ENCODE data around the gene ASCC3. TPM values are rescaled to one million over a fixed set of nuclear protein-coding genes. Genes with fewer than 3 reads are reported as not detected.

ASCC3 gene
- total RNA-seq, 4 donors from 2014 or later: 25.9 to 40.9 (median 31.3) TPM

DNA sequence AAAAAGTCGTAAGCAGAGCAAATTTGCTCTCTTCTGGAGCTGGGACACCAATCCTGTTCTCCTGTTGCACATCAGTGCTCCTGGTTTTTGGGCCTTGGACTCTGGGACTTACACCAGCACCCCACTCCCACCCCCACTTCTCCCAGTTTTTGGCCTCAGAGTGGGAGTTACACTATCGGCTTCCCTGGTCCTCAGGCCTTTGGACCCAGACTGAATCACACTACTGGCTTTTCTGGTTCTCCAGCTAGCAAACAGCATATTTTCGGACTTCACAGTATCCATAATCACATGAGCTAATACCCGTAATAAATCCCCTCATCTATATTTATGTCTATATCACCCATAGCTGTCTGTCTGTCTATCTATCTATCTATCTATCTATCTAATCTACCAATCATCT lies 23.2 kb upstream of the ASCC3 start:
- 61% methylated on average over 4 of the region's 4 CpGs for WGBS
- TF ChIP-seq EP300 (IDR thresholded peaks at IDR 0.05) (no peak), POLR2AphosphoS5 (IDR thresholded peaks at IDR 0.05) (no peak), POLR2A (IDR thresholded peaks at IDR 0.05) (no peak)
- TF ChIP-seq, protein P1, sequence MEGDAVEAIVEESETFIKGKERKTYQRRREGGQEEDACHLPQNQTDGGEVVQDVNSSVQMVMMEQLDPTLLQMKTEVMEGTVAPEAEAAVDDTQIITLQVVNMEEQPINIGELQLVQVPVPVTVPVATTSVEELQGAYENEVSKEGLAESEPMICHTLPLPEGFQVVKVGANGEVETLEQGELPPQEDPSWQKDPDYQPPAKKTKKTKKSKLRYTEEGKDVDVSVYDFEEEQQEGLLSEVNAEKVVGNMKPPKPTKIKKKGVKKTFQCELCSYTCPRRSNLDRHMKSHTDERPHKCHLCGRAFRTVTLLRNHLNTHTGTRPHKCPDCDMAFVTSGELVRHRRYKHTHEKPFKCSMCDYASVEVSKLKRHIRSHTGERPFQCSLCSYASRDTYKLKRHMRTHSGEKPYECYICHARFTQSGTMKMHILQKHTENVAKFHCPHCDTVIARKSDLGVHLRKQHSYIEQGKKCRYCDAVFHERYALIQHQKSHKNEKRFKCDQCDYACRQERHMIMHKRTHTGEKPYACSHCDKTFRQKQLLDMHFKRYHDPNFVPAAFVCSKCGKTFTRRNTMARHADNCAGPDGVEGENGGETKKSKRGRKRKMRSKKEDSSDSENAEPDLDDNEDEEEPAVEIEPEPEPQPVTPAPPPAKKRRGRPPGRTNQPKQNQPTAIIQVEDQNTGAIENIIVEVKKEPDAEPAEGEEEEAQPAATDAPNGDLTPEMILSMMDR (IDR thresholded peaks at IDR 0.05): no peak
- no peak for DNase-seq (ENCODE audit: low spot score in 2 of 2)
- Histone ChIP-seq H3K9me3 (no peaks in the 10 kb centered on the region), H3K27me3 (no peaks in the 10 kb centered on the region), H3K4me1 (no peaks in the 10 kb centered on the region), H3K4me3 (no peak overlapping the region), H3K36me3 (no peaks in the 10 kb centered on the region), H3K27ac (no peak overlapping the region)

DNA sequence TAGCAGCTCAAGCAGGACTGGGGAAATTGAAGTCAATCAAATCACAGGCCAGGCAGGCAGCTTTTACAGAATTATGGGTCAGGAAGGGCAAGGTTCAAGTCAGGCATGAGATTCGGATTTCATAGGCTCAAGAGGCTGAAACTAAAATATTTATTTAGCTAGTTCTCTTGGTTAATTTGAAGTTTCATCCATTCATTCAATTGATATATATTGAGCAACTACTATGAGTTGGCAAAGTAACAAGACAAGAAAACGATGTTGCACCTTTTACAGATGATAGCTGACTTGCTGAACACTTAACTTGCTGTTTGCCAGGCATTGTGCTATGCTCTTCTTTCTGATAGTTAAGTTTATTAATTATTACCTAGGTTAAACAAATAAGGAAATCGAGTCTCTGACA lies 20.5 kb upstream of the ASCC3 start:
- Histone ChIP-seq H3K36me3 (no peaks in the 10 kb centered on the region), H3K4me1 (no peaks in the 10 kb centered on the region), H3K27ac (no peak overlapping the region), H3K9me3 (no peaks in the 10 kb centered on the region), H3K4me3 (no peak overlapping the region), H3K27me3 (no peaks in the 10 kb centered on the region)
- 77% methylated on average over 3 of the region's 3 CpGs for WGBS
- TF ChIP-seq POLR2AphosphoS5 (IDR thresholded peaks at IDR 0.05) (no peak), POLR2A (IDR thresholded peaks at IDR 0.05) (no peak), EP300 (IDR thresholded peaks at IDR 0.05) (no peak)
- TF ChIP-seq, protein P1 (IDR thresholded peaks at IDR 0.05): no peak
- no peak for DNase-seq (ENCODE audit: low spot score in 2 of 2)

DNA sequence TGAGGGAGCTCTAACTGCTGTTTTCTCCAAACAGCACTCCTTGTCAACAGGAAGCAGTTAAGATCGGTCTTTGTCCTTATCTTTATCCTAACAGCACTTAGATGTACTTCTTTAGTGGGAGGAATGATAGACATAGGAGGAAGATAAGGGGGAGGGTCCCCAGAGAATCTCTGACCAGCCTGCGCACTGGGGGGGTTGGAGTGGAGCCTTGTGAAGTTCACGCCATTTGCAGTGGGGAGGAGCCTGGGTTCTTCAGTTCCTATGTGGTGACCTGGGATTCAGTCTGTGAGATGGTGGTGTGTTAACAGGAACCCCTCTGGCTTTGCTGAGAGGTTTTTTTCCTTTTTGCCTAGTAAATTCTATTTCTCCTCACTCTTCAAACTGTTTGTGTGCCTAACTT lies 18.1 kb upstream of the ASCC3 start:
- no peaks in the 10 kb centered on the region for H3K27me3 ChIP-seq
- DNase-seq (ENCODE audit: low spot score in 2 of 2): no peak
- TF ChIP-seq POLR2AphosphoS5 (IDR thresholded peaks at IDR 0.05) (no peak), POLR2A (IDR thresholded peaks at IDR 0.05) (no peak), EP300 (IDR thresholded peaks at IDR 0.05) (no peak)
- TF ChIP-seq, protein P1 (IDR thresholded peaks at IDR 0.05): no peak
- H3K4me3 ChIP-seq: no peak overlapping the region
- H3K27ac ChIP-seq: no peak overlapping the region
- WGBS: 92% methylated on average over 3 of the region's 3 CpGs
- no peaks in the 10 kb centered on the region for H3K9me3 ChIP-seq
- no peaks in the 10 kb centered on the region for H3K4me1 ChIP-seq
- no peaks in the 10 kb centered on the region for H3K36me3 ChIP-seq

DNA sequence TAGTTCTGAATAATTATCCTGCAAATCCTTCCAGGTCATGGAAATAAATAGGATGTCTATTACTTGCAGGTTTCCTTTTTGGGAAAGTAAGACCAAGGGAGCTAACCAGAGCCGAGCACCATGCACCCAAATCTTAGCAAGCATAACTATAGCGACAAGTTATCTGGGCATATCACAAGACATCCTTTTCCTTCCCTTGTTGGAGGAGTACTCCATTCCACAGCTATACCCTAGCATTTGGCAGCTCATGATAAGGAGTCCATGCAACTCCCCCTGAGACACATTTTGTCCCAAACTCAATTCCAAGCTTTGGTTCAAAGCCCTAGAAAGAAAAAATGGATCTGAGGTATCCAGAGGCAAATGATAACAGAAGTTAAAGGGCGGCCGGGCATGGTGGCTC lies 16.5 kb upstream of the ASCC3 start:
- H3K9me3 ChIP-seq: no peaks in the 10 kb centered on the region
- H3K27me3 ChIP-seq: no peaks in the 10 kb centered on the region
- TF ChIP-seq POLR2A (IDR thresholded peaks at IDR 0.05) (no peak), POLR2AphosphoS5 (IDR thresholded peaks at IDR 0.05) (no peak), EP300 (IDR thresholded peaks at IDR 0.05) (no peak)
- TF ChIP-seq, protein P1 (IDR thresholded peaks at IDR 0.05): no peak
- DNase-seq (ENCODE audit: low spot score in 2 of 2): no peak
- no peaks in the 10 kb centered on the region for H3K36me3 ChIP-seq
- H3K27ac ChIP-seq: no peak overlapping the region
- no peak overlapping the region for H3K4me3 ChIP-seq
- H3K4me1 ChIP-seq: no peaks in the 10 kb centered on the region
- WGBS: 98% methylated on average over 4 of the region's 4 CpGs

DNA sequence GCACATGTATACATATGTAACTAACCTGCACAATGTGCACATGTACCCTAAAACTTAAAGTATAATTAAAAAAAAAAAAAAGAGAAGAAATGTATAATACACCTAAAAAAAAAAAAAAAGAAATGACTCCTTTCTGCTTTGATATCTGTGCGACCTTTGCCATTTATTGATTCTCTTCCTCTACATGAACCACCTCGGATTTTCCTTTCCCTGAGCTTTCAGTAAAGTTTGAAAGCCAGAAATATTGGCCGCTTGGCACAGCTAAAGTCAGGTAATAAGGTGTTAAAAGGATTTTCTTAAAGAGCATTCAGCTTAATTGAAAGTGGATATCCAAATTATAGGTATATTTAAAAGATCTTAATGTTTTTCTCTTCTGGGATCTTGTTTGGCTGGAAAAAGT lies 12.6 kb upstream of the ASCC3 start:
- TF ChIP-seq, protein P1 (IDR thresholded peaks at IDR 0.05): no peak
- TF ChIP-seq POLR2AphosphoS5 (IDR thresholded peaks at IDR 0.05) (no peak), EP300 (IDR thresholded peaks at IDR 0.05) (no peak), POLR2A (IDR thresholded peaks at IDR 0.05) (no peak)
- Histone ChIP-seq H3K4me1 (no peaks in the 10 kb centered on the region), H3K9me3 (no peaks in the 10 kb centered on the region), H3K27me3 (no peaks in the 10 kb centered on the region), H3K27ac (no peak overlapping the region), H3K4me3 (no peak overlapping the region), H3K36me3 (no peaks in the 10 kb centered on the region)
- DNase-seq (ENCODE audit: low spot score in 2 of 2): no peak
- WGBS: 97% methylated on average over 3 of the region's 3 CpGs
